ENCODE data around the gene SLC7A14.

SLC7A14 gene

GRCh38 chr3:170529912-170530311, 56.0 kb downstream of the SLC7A14 start:
- no peaks in the 10 kb centered on the region for H3K36me3 Mint-ChIP-seq
- no peaks in the 10 kb centered on the region for H3K4me1 Mint-ChIP-seq
- no peaks in the 10 kb centered on the region for H3K27me3 Mint-ChIP-seq
- H3K9me3 Mint-ChIP-seq, result no peaks in the 10 kb centered on the region
- no peak overlapping the region for H3K27ac Mint-ChIP-seq
- no peak overlapping the region for H3K4me3 Mint-ChIP-seq

GRCh38 chr3:170529346-170529745, 56.5 kb downstream of the SLC7A14 start:
- Mint-ChIP-seq H3K36me3 (no peaks in the 10 kb centered on the region), H3K4me1 (no peaks in the 10 kb centered on the region), H3K27ac (no peak overlapping the region), H3K4me3 (no peak overlapping the region), H3K9me3 (no peaks in the 10 kb centered on the region), H3K27me3 (no peaks in the 10 kb centered on the region)

GRCh38 chr3:170528726-170529125, 57.1 kb downstream of the SLC7A14 start:
- Mint-ChIP-seq H3K4me1 (no peaks in the 10 kb centered on the region), H3K27me3 (no peaks in the 10 kb centered on the region), H3K36me3 (no peaks in the 10 kb centered on the region), H3K4me3 (no peak overlapping the region), H3K27ac (no peak overlapping the region), H3K9me3 (no peaks in the 10 kb centered on the region)

- no peaks in the 10 kb centered on the region for H3K4me1 Mint-ChIP-seq
- no peaks in the 10 kb centered on the region for H3K27me3 Mint-ChIP-seq
- no peaks in the 10 kb centered on the region for H3K9me3 Mint-ChIP-seq
Observed at GRCh38 chr3:170524073-170524472, 61.8 kb downstream of the SLC7A14 start.

GRCh38 chr3:170523248-170523647, 62.6 kb downstream of the SLC7A14 start:
- Mint-ChIP-seq H3K9me3 (no peaks in the 10 kb centered on the region), H3K4me3 (no peak overlapping the region), H3K27me3 (peaks cover 3% of the 10 kb centered on the region), H3K4me1 (no peaks in the 10 kb centered on the region), H3K27ac (no peak overlapping the region), H3K36me3 (no peaks in the 10 kb centered on the region)

More at GRCh38 chr3:170524073-170524472, 61.8 kb downstream of the SLC7A14 start:
- Mint-ChIP-seq H3K27ac (no peak overlapping the region), H3K4me3 (no peak overlapping the region), H3K36me3 (no peaks in the 10 kb centered on the region)

GRCh38 chr3:170522201-170522600, 63.7 kb downstream of the SLC7A14 start:
- Mint-ChIP-seq H3K36me3 (no peaks in the 10 kb centered on the region), H3K9me3 (no peaks in the 10 kb centered on the region), H3K4me1 (no peaks in the 10 kb centered on the region)

GRCh38 chr3:170520996-170521395, 64.9 kb downstream of the SLC7A14 start:
- no peaks in the 10 kb centered on the region for H3K4me1 Mint-ChIP-seq
- H3K27me3 Mint-ChIP-seq, result peaks cover 5% of the 10 kb centered on the region
- no peaks in the 10 kb centered on the region for H3K9me3 Mint-ChIP-seq
- H3K4me3 Mint-ChIP-seq, result no peak overlapping the region
- no peak overlapping the region for H3K27ac Mint-ChIP-seq
- no peaks in the 10 kb centered on the region for H3K36me3 Mint-ChIP-seq

More at GRCh38 chr3:170522201-170522600, 63.7 kb downstream of the SLC7A14 start:
- H3K27me3 Mint-ChIP-seq, result peaks cover 5% of the 10 kb centered on the region
- no peak overlapping the region for H3K4me3 Mint-ChIP-seq
- no peak overlapping the region for H3K27ac Mint-ChIP-seq

GRCh38 chr3:170517242-170517945, 68.5 kb downstream of the SLC7A14 start:
- Mint-ChIP-seq H3K4me1 (no peaks in the 10 kb centered on the region), H3K27ac (no peak overlapping the region), H3K27me3 (peaks cover 5% of the 10 kb centered on the region), H3K4me3 (no peak overlapping the region), H3K36me3 (no peaks in the 10 kb centered on the region), H3K9me3 (no peaks in the 10 kb centered on the region)

- Mint-ChIP-seq H3K27ac (no peak overlapping the region), H3K4me3 (no peak overlapping the region), H3K27me3 (peaks cover 6% of the 10 kb centered on the region), H3K36me3 (no peaks in the 10 kb centered on the region), H3K4me1 (no peaks in the 10 kb centered on the region), H3K9me3 (no peaks in the 10 kb centered on the region)
Observed at GRCh38 chr3:170513642-170514041, 72.2 kb downstream of the SLC7A14 start.

GRCh38 chr3:170511371-170511770, 74.5 kb downstream of the SLC7A14 start:
- H3K36me3 Mint-ChIP-seq, result no peaks in the 10 kb centered on the region
- no peak overlapping the region for H3K27ac Mint-ChIP-seq
- H3K27me3 Mint-ChIP-seq, result peaks cover 7% of the 10 kb centered on the region
- H3K4me3 Mint-ChIP-seq, result no peak overlapping the region
- no peaks in the 10 kb centered on the region for H3K9me3 Mint-ChIP-seq
- H3K4me1 Mint-ChIP-seq, result no peaks in the 10 kb centered on the region

GRCh38 chr3:170508839-170509238, 77.0 kb downstream of the SLC7A14 start:
- no peaks in the 10 kb centered on the region for H3K36me3 Mint-ChIP-seq
- no peak overlapping the region for H3K27ac Mint-ChIP-seq
- no peaks in the 10 kb centered on the region for H3K9me3 Mint-ChIP-seq
- H3K4me3 Mint-ChIP-seq, result no peak overlapping the region
- peaks cover 7% of the 10 kb centered on the region for H3K27me3 Mint-ChIP-seq
- H3K4me1 Mint-ChIP-seq, result no peaks in the 10 kb centered on the region

GRCh38 chr3:170508291-170508690, 77.6 kb downstream of the SLC7A14 start:
- no peak overlapping the region for H3K4me3 Mint-ChIP-seq
- H3K36me3 Mint-ChIP-seq, result no peaks in the 10 kb centered on the region
- H3K27me3 Mint-ChIP-seq, result peaks cover 7% of the 10 kb centered on the region
- no peaks in the 10 kb centered on the region for H3K9me3 Mint-ChIP-seq
- no peaks in the 10 kb centered on the region for H3K4me1 Mint-ChIP-seq
- no peak overlapping the region for H3K27ac Mint-ChIP-seq

- H3K27me3 Mint-ChIP-seq, result peaks cover 7% of the 10 kb centered on the region
- H3K4me3 Mint-ChIP-seq, result no peak overlapping the region
- H3K9me3 Mint-ChIP-seq, result no peaks in the 10 kb centered on the region
- no peaks in the 10 kb centered on the region for H3K36me3 Mint-ChIP-seq
- H3K27ac Mint-ChIP-seq, result no peak overlapping the region
- H3K4me1 Mint-ChIP-seq, result no peaks in the 10 kb centered on the region
Observed at GRCh38 chr3:170507063-170507462, 78.8 kb downstream of the SLC7A14 start.

- no peaks in the 10 kb centered on the region for H3K4me1 Mint-ChIP-seq
- H3K27ac Mint-ChIP-seq, result no peak overlapping the region
Observed at GRCh38 chr3:170506556-170506955, 79.3 kb downstream of the SLC7A14 start.

GRCh38 chr3:170502297-170502696, 83.6 kb downstream of the SLC7A14 start:
- no peaks in the 10 kb centered on the region for H3K36me3 Mint-ChIP-seq
- no peaks in the 10 kb centered on the region for H3K9me3 Mint-ChIP-seq
- H3K4me3 Mint-ChIP-seq, result no peak overlapping the region
- H3K27ac Mint-ChIP-seq, result no peak overlapping the region
- no peaks in the 10 kb centered on the region for H3K4me1 Mint-ChIP-seq
- peaks cover 7% of the 10 kb centered on the region for H3K27me3 Mint-ChIP-seq

More at GRCh38 chr3:170506556-170506955, 79.3 kb downstream of the SLC7A14 start:
- Mint-ChIP-seq H3K27me3 (peaks cover 7% of the 10 kb centered on the region), H3K9me3 (no peaks in the 10 kb centered on the region), H3K4me3 (no peak overlapping the region), H3K36me3 (no peaks in the 10 kb centered on the region)

- Mint-ChIP-seq H3K9me3 (no peaks in the 10 kb centered on the region), H3K27me3 (peaks cover 2% of the 10 kb centered on the region), H3K36me3 (no peaks in the 10 kb centered on the region), H3K4me3 (no peak overlapping the region), H3K27ac (no peak overlapping the region), H3K4me1 (no peaks in the 10 kb centered on the region)
Observed at GRCh38 chr3:170500995-170501394, 84.9 kb downstream of the SLC7A14 start.

GRCh38 chr3:170500462-170500861, 85.4 kb downstream of the SLC7A14 start:
- Mint-ChIP-seq H3K27ac (no peak overlapping the region), H3K27me3 (peaks cover 2% of the 10 kb centered on the region), H3K36me3 (no peaks in the 10 kb centered on the region), H3K9me3 (no peaks in the 10 kb centered on the region), H3K4me3 (no peak overlapping the region), H3K4me1 (no peaks in the 10 kb centered on the region)
